ENCODE results near the gene GFAP.

- TF ChIP-seq CEBPB (IDR thresholded peaks at IDR 0.05) (no peak), YY1 (IDR thresholded peaks at IDR 0.05; ENCODE audit: low read depth) (no peak), TAF1 (IDR thresholded peaks at IDR 0.05; ENCODE audit: low read depth) (no peak), FOXM1 (IDR thresholded peaks at IDR 0.05; ENCODE audit: borderline replicate concordance, low read depth) (no peak), REST (IDR thresholded peaks at IDR 0.05; ENCODE audit: low read depth) (no peak), NFIC (IDR thresholded peaks at IDR 0.05) (no peak), EP300 (IDR thresholded peaks at IDR 0.05; ENCODE audit: borderline replicate concordance) (no peak), TEAD4 (IDR thresholded peaks at IDR 0.05) (no peak), RAD21 (IDR thresholded peaks at IDR 0.05; ENCODE audit: low read depth) (no peak), USF1 (IDR thresholded peaks at IDR 0.05) (no peak), MAX (IDR thresholded peaks at IDR 0.05) (no peak), EGR1 (IDR thresholded peaks at IDR 0.05) (no peak)
These were observed 27.0 kb downstream of the GFAP start for GRCh38 chr17:44887971-44888954.

Measured in Ishikawa (cell line).